GM12878 (cell line): ENCODE measurements around the gene P2RY11. TPM values are rescaled to one million over a fixed set of nuclear protein-coding genes. Genes with fewer than 3 reads are reported as not detected.

Experiments
- EGR1 ChIP-seq, 2 experiments: IDR thresholded peaks; 1 replicate in 1 of 2; 2 replicates in 1 of 2; pipeline ENCODE4 v1.6.1; 2011 to 2012; ENCODE audit warnings: low read depth in 2 of 2, low read length in 2 of 2, borderline replicate concordance in 1 of 2, mild to moderate bottlenecking in 1 of 2, moderate library complexity in 1 of 2
- IKZF2 ChIP-seq, 2 experiments: fragments of 450-650 bp; IDR thresholded peaks; 2 replicates each; pipeline ENCODE4 v1.6.1; 2017; ENCODE audit warnings: mild to moderate bottlenecking in 2 of 2, moderate library complexity in 2 of 2
- IRF4 ChIP-seq: IDR thresholded peaks from 2 replicates; pipeline ENCODE4 v1.6.1; 2011; ENCODE audit warnings: low read depth, low read length
- MEF2A ChIP-seq: IDR thresholded peaks from 2 replicates; pipeline ENCODE4 v1.6.1; 2011; ENCODE audit warnings: low read depth, mild to moderate bottlenecking, low read length, moderate library complexity; ENCODE audit not compliant: insufficient read depth
- MXI1 ChIP-seq: fragments of 150-350 bp; IDR thresholded peaks from 2 replicates; pipeline ENCODE4 v1.6.1; 2011; ENCODE audit warnings: low read depth, mild to moderate bottlenecking, inconsistent platforms, low read length, improper control_type of control experiment
- NR2F1 ChIP-seq: fragments of 450-650 bp; conservative IDR thresholded peaks from 2 replicates; pipeline ENCODE4 v1.6.1; 2017; ENCODE audit warnings: mild to moderate bottlenecking
- POLR2A ChIP-seq: IDR thresholded peaks from 2 replicates; pipeline ENCODE4 v1.6.1; 2011; ENCODE audit warnings: low read depth, mild to moderate bottlenecking, low read length
- SMAD5 ChIP-seq: IDR thresholded peaks from 2 replicates; pipeline ENCODE4 v1.6.1; 2016; ENCODE audit warnings: antibody characterized with exemption, low read depth
- ZNF687 ChIP-seq: fragments of 450-650 bp; IDR thresholded peaks from 2 replicates; pipeline ENCODE4 v1.6.1; 2017; ENCODE audit warnings: mild to moderate bottlenecking, moderate library complexity
- polyA plus RNA-seq, 11 experiments: library from polyadenylated mRNA; depleted of rRNA in 4 of 11; unstranded in 6 of 11; stranded (reverse) in 5 of 11; fragments of >200 nt; fragmentation: Nextera tagmentation in 4 of 11; fragmentation: Illumina TruSeq in 1 of 11; extraction: Ambion mirVana in 4 of 11; extraction: Trizol in 1 of 11; gene quantifications; 1 replicate in 1 of 11; 2 replicates in 10 of 11; pipeline versions ENCODE4 v1.2.1 to v1.2.3, GENCODE V29; 2011 to 2016; ENCODE audit warnings: inconsistent platforms in 2 of 11, missing spikeins in 2 of 11, low read depth in 1 of 11
- total RNA-seq, 4 experiments: library from RNA; depleted of rRNA in 3 of 4; stranded (reverse); fragments of >200 nt in 3 of 4; fragmentation: Illumina TruSeq in 1 of 4; extraction: Trizol in 1 of 4; gene quantifications; 2 replicates each; pipeline versions ENCODE4 v1.2.1 to v1.2.3, GENCODE V29; 2013 to 2021

P2RY11 gene
- total and polyA plus RNA-seq, 10 of the 15 experiments (the other 5 are each of a cell fraction or from before 2014, with no cell fraction given): 0.14 to 46.5 (median 7.6) TPM

DNA sequence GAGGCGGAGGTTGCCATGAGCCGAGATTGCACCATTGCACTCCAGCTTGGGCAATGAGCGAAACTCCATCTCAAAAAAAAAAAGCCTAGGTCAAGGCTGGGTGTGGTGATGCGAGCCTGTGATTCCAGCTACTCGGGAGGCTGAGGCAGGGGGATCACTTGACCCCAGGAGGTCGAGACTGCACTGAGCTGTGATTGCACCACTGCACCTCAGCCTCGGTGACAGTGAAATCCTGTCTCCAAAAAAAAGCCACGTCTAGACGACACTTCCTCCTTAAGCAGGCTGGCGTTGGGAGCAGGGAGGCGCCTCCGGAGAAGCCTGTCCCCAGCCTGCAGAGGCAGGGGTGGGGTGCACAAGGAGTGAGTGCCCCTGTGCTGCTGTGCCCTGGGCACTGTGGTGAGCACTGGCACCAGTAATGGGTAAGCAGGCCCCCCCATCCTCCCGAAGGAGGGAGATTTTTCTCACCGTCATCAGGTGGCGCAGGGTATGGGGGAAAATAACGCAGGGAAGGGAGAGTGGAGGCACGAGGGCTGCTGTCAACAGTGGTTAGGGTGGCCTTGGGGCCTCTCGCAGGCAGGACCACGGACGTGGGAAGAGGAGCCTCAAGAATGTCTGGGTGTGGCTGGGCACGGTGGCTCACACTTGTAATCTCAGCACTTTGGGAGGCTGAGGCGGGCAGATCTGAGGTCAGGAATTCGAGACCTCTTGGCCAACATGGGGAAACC is 706 bp downstream of the P2RY11 start (continued):
- TF ChIP-seq ZNF687 (peak; percentile 45; the same call in 1 of the 2 replicates), IRF4 (no peak), NR2F1 (peak; percentile 45), MEF2A (no peak), SMAD5 (0 out of 2 replicates have a peak, but pooled peaks have one; percentile 61), MXI1 (peak; percentile 67; the same call in 1 of the 2 replicates), EGR1 (IDR thresholded peaks at IDR 0.05; ENCODE audit: borderline replicate concordance in 1 of 2, low read depth in 2 of 2, low read length in 2 of 2) (no peak), POLR2A (peak; percentile 64), IKZF2 (IDR thresholded peaks at IDR 0.05) (peak in 1 of 2 experiments; percentile 17; a peak in 2 of 4 replicates)
